ENCODE measurements around the gene HOXB1. TPM values are rescaled to one million over a fixed set of nuclear protein-coding genes. Genes with fewer than 3 reads are reported as not detected.

The HOXB1 gene
- total and polyA plus RNA-seq, 2 of the 13 experiments (the other 11 are each of a cell fraction or from before 2014, with no cell fraction given), result not detected

- Histone ChIP-seq H3K27me3 (ENCODE audit: control insufficient read depth in 1 of 2, insufficient read depth in 2 of 2, low read length in 2 of 2) (peaks cover 35 to 89% of the 10 kb centered on the region in 2 experiments), H3K36me3 (replicated peaks in 1 of 2; ENCODE audit: control insufficient read depth in 1 of 2, insufficient read depth in 2 of 2, low read length in 2 of 2) (no peaks in the 10 kb centered on the region), H3K9ac (ENCODE audit: insufficient read depth, low read depth, low read length) (no peak overlapping the region), H3K4me2 (ENCODE audit: low read depth, low read length) (no peak overlapping the region), H3K27ac (ENCODE audit: extremely low read length, insufficient read depth, low read length) (no peak overlapping the region), H3K4me3 (replicated peaks in 1 of 3; ENCODE audit: insufficient read depth in 1 of 3, low read depth in 2 of 3, low read length in 3 of 3) (no peak overlapping the region), H2AFZ (ENCODE audit: low read length) (no peak overlapping the region), H4K20me1 (ENCODE audit: insufficient read depth, low read length) (no peaks in the 10 kb centered on the region; the same call in 1 of the 2 replicates), H3K9me3 (ENCODE audit: low read length) (no peaks in the 10 kb centered on the region), H3K4me1 (ENCODE audit: insufficient read depth, low read length) (no peaks in the 10 kb centered on the region), H3K79me2 (ENCODE audit: insufficient read depth, low read length) (no peaks in the 10 kb centered on the region)
- in situ Hi-C loops (cut with HindIII; ENCODE audit: extremely low pct_ligation_motif_present, low pct_unique_long_range_greater_than_20kb) (no loop called here), intact Hi-C loops (cut with micrococcal nuclease; ENCODE audit: unreplicated experiment) (no loop called here)
- ChIA-PET CTCF (ENCODE audit: low intra/inter-chr PET ratio, low total read pairs) (no interaction called here), POLR2A (no interaction called here)
- ATAC-seq (no peak), DNase-seq (ENCODE audit: low spot score) (no peak), FAIRE-seq (no peak)
- 26% methylated on average over 43 of the region's 43 CpGs for WGBS (ENCODE audit: low lambda C conversion rate)
- no TSS peak for BruUV-seq (replicated peaks)
- TF ChIP-seq POLR2A (IDR thresholded peaks at IDR 0.05; ENCODE audit: insufficient read depth in 1 of 2, low read depth in 2 of 2, low read length in 2 of 2) (no peak), ZNF709 (CRISPR knock-in tag; IDR thresholded peaks at IDR 0.05) (no peak), ATF7 (IDR thresholded peaks at IDR 0.05) (no peak), ATF7 (CRISPR knock-in tag; IDR thresholded peaks at IDR 0.05) (no peak), AHDC1 (CRISPR knock-in tag; IDR thresholded peaks at IDR 0.05; ENCODE audit: borderline replicate concordance) (no peak), ATF5 (CRISPR knock-in tag; IDR thresholded peaks at IDR 0.05; ENCODE audit: low read depth) (no peak), HNF4A (CRISPR knock-in tag; IDR thresholded peaks at IDR 0.05) (no peak), ZBTB3 (CRISPR knock-in tag; IDR thresholded peaks at IDR 0.05; ENCODE audit: borderline replicate concordance, low read depth) (no peak), SSRP1 (CRISPR knock-in tag; IDR thresholded peaks at IDR 0.05) (no peak), ZNF768 (CRISPR knock-in tag; IDR thresholded peaks at IDR 0.05) (no peak), ZNF33A (CRISPR knock-in tag; IDR thresholded peaks at IDR 0.05; ENCODE audit: borderline replicate concordance) (no peak), EHMT2 (IDR thresholded peaks at IDR 0.05; ENCODE audit: borderline replicate concordance, low read depth, low read length) (no peak), GLMP (CRISPR knock-in tag; IDR thresholded peaks at IDR 0.05; ENCODE audit: borderline replicate concordance) (no peak), IKZF5 (CRISPR knock-in tag; IDR thresholded peaks at IDR 0.05) (no peak), AKAP8 (CRISPR knock-in tag; IDR thresholded peaks at IDR 0.05) (no peak), ZNF567 (CRISPR knock-in tag; IDR thresholded peaks at IDR 0.05; ENCODE audit: borderline replicate concordance) (no peak), RFXAP (CRISPR knock-in tag; IDR thresholded peaks at IDR 0.05; ENCODE audit: borderline replicate concordance) (no peak)
Measured at GRCh38 chr17:48576479-48577309, 45.9 kb upstream of the HOXB1 start.
